HG03558 (cell line): ENCODE measurements around the gene HLTF.
"Not testable (repeated sequence)": the region's sequence is repeated elsewhere in the genome, so short reads cannot be mapped to it uniquely, and the experiment has no call there.

ENCODE experiments used
- ATAC-seq: cut with Tn5 transposase; IDR thresholded peaks from one replicate; pipeline ENCODE4 v1.9.1; 2021; ENCODE audit warnings: moderate number of reproducible peaks; ENCODE audit not compliant: unreplicated experiment; ENCODE audit errors: extremely low read depth

Gene HLTF

GRCh38 chr3:148998297-148998696 lies 88.0 kb downstream of the HLTF start:
- no peak for ATAC-seq

DNA sequence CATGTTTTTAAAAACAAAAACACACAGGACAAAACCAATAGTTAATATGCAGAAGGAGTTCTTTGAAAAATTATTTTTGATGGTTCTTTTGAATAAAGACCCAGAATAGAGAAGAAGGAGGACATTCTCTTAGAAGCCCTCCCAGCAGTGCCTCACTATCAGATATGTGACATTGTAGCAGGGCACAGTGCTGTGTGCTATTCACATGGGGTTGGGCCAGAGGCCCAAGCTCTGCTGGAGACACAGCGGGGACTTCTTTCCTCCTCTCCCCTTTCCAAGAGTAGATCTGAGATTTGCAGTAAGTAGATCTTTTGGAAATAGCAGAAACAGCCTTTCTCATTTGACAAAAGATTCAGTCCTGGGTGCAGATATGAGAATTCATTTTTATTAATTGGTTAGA lies 88.7 kb downstream of the HLTF start:
- no peak for ATAC-seq

- no peak for ATAC-seq
Measured at GRCh38 chr3:148992635-148993255, 93.6 kb downstream of the HLTF start.

GRCh38 chr3:148992027-148992634 lies 94.2 kb downstream of the HLTF start:
- ATAC-seq, result peak; percentile 2

DNA sequence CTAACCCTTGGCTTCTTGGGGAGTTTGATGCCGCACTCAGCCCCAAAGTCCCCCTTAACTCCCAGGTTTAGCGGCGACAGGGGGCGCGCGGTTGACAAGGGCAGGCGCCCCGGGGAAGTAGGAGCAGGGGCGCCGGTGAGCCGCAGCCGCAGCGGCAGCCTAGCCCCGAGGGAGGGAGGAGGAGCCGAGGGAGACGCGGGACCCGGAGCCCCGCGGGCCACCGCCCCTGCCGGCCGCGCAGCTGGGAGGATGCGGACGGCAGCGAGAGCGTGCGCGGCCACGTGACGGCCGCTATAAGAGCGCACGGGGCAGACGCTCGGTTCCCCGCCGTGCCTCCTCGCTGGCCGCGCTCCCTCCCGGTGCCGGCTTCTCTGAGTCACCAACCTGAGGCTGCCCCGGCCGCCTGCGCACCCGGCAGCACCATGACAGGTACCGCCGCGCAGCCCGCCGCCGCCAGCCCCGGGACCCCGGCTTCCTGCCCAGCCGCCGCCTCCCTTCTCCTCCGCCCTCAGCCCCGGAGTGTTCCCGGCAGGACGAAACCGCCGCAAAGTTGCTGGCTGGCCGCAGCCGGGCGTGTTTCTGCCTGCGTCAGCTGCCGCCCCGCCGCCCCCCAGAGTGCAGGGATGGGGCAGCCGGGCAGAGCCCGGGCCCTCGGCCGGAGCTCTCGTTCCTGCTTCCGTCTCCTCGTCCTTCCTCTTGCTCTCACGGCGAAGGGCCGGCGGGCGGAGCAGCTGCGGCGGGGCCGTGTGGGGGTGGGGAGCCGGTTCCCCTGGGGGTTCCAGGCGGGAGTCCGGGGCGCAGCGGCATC lies 94.9 kb downstream of the HLTF start, which contains the start of gene GYG1:
Gene GYG1 (plus strand): TSS at position 322 of the 808 bp plus-strand sequence. CDS start 101 bp downstream, at position 423.
- peak; percentile 78 for ATAC-seq

DNA sequence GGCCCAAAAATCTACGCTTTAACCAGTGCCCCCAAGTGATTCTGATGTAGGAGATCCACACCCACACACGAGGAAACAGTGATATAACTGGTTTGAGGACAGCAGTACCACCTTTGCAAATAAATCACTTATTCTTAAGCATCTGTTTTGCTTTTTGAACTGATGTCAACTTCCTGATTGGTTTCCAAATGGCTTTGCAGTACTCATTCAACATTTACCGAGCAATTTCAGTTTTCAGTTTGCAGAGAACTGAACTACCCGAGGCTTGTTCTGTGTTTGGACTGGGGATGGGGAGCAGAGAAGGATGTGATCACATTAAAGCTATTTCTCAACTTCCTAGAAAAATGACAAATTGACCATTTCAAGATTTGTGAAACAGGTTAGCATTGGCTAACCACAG lies 96.1 kb downstream of the HLTF start:
- ATAC-seq, result peak; percentile 29

DNA sequence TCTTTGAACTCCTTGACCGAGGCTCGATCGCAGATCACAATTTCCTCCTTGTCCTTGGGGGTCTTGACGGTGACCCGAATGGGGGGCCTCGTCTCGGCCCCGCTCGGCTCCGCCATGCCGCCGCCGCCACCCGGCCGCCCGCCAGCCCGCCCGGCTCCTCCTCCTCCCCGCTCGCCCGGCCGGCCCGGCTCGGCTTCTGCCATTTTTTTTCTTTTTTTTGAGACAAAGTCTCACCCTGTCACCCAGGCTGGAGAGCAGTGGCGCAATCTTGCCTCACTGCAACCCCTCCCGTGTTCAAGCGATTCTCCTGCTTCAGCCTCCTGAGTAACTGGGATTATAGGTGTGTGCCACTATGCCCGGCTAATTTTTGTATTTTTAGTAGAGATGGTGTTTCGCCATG lies 98.8 kb downstream of the HLTF start:
- not testable (repeated sequence) for ATAC-seq

- ATAC-seq, result no peak
Measured at GRCh38 chr3:148981273-148981672, 105.1 kb downstream of the HLTF start.
